CD4-positive, alpha-beta T cell treated with Interleukin-1 beta for 1 hour (primary cell): ENCODE results near the gene SLC26A9.

ENCODE experiments used
- DNase-seq, 2 donors: peaks; one replicate each; pipeline ENCODE4 v3.0.0-alpha.2; 2020 to 2022

Gene SLC26A9, protein sequence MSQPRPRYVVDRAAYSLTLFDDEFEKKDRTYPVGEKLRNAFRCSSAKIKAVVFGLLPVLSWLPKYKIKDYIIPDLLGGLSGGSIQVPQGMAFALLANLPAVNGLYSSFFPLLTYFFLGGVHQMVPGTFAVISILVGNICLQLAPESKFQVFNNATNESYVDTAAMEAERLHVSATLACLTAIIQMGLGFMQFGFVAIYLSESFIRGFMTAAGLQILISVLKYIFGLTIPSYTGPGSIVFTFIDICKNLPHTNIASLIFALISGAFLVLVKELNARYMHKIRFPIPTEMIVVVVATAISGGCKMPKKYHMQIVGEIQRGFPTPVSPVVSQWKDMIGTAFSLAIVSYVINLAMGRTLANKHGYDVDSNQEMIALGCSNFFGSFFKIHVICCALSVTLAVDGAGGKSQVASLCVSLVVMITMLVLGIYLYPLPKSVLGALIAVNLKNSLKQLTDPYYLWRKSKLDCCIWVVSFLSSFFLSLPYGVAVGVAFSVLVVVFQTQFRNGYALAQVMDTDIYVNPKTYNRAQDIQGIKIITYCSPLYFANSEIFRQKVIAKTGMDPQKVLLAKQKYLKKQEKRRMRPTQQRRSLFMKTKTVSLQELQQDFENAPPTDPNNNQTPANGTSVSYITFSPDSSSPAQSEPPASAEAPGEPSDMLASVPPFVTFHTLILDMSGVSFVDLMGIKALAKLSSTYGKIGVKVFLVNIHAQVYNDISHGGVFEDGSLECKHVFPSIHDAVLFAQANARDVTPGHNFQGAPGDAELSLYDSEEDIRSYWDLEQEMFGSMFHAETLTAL

DNA sequence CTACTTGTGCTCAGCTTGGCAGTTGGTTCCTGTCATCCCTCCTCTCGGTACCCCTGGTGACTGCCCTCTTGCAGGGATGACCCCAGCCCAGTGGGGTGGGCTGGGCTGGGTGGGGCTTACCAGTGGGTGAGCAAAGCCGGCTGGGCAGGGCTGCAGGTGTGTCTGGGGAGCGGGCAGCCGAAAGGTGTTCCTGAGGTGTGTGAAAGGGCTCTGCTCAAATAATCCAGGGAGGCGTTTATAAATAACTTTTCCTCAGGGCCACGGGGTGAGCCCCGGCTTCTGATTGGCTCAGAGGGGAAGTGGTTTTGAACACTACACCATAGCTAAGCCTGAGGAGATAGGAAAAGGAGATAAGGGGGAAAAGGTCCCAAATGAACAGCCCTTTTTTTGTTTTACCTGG lies at the start of gene SLC26A9:
SLC26A9 (minus strand) TSS at position 212 of the 400 bp plus-strand sequence. CDS start 7,636 bp downstream, outside the sequence.
- no peak for DNase-seq

DNA sequence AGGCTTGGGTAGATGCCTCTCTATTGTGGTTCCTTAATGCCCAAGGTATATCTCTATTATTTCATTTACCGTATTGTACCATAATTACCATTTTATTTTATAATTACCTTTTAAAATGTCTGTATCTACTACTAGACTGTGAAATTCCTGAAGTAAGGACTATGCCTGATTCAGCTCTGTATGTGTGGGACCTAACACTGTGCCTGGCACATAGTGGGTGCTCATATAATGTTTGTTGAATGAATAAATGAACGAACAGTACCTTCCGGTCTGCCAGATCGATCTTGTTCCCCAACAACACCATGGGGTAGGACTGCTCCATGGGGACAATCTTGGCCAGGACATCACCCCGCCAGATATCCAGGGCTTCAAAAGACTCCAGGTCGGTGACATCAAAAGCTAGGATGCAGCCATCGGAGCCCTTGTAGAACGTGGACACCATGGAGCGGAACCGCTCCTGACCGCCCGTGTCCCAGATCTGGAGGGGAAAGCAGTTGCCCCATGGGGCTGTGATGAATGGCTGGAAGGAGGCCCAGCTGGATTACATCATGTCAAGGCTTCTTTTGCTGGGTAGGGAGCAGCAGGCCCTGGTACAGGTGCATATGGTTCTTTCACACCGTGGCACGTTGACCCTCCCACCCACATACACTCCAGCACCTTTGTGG lies 49.1 kb upstream of the SLC26A9 start:
- no peak for DNase-seq

DNA sequence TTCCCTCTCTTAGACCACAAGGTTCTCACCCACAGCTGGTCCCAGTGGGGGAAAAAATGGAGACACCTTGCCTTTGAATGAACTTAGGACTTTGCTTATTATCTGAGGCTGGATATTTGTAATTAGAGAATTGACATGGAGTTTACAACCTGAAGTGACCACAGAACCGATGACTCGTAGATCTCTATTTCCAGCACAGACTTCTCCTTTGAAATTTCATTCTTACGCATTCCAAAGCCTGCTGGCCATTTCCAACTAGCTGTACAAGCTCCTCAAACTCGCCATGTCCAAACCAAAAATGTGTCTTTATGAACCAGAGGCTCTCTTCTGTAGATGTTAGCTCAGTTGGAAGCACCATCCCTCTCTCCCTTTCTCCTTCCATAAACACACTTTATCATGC lies 48.0 kb upstream of the SLC26A9 start:
- no peak for DNase-seq

DNA sequence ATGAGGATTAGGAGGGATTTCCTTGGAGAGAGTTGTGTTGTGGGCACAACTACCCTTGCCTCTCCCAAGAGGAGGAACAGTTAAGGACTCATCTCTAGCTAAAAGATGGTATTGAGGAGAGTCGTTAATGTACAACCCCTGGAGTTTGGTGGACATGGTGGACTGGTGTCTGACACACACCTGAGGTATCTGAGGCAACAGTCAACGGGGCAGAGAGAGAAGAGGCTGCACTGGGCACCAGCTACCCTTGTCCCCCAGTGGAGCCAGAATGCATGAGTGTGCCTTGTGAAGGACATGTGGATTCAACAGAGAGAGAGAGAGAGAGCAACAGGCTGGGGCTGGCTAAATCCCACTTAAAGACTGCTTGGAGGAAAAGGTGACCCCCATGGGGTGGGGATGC lies 47.0 kb upstream of the SLC26A9 start:
- no peak for DNase-seq

DNA sequence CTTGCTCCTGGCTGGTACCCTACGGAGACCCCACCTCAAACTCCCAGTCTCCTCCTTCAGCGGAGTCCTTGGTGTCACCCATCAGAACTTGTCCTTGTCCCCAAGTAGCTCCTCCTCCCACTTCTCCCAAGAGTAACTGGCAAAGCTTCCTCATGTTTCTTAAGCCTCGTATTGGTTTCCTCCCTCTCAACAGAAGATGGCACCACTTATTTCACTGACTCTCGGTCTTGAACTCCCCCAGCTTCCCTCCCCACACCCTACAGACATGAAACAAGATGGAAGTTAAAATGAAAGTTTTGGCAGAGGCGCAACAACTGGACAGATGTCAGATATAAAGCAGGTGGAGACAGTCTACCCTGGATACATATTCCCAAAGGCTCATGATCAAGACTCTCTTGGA lies 46.5 kb upstream of the SLC26A9 start:
- DNase-seq, result no peak

DNA sequence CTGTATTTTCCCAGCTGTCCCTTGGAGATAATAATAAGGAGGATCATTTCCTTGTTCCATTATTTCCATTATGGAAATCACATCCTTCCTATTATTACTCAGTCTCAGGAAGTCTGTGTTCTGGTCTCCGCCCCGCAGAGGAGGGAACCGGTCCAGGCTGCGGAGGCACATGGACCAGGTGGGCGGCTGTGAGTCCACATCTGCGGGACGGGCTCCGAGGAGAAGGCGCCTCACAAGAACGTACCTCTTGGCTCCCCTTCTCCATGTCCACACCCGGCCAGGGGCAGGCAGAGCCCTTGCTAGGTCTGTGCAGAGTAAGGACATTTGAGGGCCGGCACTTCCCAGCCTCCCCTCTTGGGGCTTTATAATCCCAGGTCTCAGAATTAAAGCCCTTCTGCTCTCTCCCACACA lies 45.3 kb upstream of the SLC26A9 start:
- DNase-seq, result no peak

DNA sequence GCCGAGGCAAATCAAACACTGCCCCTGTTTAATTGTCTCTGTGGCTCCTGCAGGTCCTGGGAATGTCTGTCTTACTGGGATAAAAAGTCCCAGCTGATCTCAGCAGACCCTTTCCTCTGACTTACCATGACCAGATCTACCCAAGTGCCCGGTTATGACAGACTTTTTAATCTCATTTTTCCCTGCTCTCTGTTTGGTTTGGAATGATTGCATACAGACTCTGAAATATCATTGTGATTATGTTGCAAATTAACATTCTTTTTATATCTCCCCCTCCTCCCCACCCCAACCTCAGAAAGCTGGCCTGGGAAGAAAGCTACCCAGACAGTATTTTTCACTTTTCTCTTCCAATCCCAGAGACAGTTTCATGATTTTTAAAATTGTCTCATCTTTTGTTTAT lies 43.6 kb upstream of the SLC26A9 start:
- DNase-seq, result no peak

DNA sequence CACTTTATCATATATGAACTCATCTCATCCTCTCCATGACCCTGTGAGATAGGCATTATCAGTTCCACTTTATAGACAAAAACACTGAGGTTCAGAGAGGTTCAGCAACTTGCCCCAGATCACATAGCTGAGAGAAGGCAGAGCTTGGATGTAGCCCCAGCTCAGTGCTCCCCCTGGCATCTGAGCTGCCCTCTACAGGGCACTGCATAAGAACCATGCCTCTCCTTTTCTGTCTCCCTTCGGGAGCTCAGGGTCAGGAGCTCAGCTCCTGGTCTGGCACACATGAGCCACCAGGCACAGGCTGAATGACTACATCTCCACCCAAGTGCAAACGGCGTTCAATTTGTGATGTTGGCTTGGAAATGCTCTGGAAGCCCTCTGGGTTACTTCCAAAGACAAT lies 43.0 kb upstream of the SLC26A9 start:
- no peak for DNase-seq

DNA sequence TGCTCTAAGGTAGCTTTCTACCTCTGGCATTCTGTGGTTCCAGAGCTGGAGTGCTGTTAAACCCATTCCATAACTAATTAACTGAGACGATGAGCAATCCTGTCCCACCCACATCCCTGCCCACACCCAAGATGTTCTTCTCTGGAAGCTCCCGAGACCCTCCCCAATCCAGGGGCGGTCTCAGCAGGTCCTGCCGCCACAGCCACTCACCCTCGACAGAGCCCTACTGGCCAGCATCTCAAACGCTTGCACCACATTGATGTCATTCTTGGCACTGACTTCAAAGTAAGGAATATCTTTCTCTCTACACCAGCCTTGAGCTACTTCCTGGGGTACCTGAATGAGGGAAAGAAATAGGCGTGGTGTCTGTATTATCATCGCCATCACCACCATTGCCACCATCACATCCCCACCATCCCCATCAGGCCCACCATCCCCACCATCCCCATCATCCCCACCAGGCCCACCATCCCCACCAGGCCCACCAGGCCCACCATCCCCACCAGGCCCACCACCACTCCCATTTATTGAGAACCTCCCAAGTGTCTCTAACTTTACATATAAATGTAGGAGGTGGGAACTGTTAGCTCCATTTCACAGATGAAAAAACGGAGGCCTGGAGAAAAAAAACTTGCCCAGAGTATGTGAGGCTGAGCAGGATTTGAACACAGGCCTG lies 42.2 kb upstream of the SLC26A9 start:
- DNase-seq, result no peak

DNA sequence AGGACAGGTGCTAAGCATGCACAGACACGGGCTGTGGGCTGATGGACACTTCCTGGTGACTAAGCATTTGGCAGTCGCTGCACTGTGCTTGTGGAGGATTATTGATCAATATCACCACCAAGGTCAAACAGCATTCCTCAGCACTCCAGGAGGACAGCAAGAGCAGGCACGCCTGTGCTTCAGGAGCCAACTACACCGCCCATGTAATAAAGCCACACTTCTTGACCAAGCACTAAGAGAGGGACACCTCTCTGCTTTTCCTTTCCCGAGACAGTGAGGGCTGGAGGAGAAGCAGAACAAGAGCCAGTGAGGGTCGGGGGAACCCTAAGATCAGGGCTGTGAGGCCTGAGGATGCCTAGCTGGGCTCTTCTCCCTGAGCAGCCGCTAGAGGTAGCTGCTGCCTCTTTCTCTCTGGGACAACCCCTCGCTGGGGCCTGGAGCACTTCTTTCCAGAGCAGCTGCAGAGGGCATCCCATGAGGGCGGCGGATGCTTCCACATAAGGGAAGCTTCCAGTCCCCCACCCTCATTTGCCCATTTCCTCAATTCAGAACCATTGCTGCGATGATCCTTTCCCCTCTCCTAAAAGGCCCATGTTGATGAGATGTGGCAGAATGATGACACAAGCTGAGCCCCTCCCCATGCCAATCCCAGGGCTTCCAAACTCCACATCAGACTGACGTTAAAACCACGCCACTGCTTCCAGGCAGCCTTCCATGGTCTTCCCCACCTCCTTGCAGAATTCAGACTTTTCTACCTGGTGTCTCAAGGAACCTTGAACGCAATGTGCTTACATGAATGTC lies 40.9 kb upstream of the SLC26A9 start:
- DNase-seq, result peak in 1 of 2 donors; percentile 36

DNA sequence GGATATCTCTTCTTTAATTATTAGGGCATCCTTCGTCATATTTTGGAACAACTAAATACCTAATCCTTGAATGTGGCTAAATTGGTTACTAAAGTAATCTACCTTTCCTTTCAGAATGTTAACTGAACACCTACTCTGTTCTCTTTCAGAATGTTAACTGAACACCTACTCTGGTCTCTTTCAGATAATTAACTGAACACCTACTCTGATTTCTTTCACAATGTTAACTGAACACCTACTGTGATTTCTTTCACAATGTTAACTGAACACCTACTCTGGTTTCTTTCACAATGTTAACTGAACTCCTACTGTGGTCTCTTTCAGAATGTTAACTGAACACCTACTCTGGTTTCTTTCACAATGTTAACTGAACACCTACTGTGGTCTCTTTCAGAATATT lies 38.0 kb upstream of the SLC26A9 start:
- DNase-seq, result no peak

DNA sequence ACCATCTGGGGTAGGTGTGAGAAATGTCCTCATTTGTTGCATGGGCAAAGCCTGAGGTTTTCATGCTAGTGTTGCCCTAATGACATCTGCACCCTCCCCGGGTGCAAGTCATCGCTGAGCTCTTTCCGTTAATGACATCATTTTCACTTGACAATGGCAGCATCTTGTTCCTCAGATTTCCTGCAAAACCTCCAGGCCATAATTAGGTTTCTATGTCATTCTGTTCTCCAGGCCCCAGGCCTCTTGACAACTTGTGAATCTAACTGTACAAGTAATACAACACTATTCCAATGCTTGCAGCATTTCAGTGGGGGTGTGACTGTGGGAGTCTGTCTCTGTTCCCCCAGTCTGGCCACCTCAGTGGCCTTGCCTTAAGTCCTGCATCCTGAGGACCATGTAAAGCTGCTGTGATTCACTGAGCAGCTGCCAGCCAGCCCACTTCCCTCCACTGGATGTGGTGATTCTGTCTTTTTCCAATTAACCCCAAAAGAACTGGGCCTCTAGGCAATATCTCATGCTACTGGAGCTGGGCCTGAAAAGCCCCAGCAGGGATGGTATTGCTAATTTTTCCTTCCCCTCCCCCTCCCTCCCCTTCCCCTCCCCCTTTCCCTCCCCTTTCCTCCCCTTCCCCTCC lies 37.1 kb upstream of the SLC26A9 start:
- DNase-seq, result no peak

DNA sequence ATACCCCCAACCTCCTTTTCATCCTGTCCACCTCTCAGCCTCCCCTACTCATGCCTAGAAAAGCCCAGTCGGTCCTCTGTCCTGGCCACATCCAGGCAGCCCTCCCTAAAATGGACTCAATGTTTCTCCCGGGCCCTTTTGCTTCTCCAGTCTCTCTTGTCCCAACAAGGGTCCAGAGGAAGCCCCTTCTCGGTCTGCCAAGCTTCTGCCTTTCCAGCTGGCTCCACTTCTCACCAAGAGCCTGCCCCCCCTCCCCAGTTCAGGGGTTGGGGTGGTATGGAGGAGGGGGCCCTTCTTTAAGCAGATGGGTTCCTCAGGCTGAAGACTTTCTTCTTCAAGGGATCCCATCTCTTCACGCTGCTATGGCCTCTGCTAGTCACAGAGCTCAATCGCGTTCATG lies 36.0 kb upstream of the SLC26A9 start:
- DNase-seq, result no peak

DNA sequence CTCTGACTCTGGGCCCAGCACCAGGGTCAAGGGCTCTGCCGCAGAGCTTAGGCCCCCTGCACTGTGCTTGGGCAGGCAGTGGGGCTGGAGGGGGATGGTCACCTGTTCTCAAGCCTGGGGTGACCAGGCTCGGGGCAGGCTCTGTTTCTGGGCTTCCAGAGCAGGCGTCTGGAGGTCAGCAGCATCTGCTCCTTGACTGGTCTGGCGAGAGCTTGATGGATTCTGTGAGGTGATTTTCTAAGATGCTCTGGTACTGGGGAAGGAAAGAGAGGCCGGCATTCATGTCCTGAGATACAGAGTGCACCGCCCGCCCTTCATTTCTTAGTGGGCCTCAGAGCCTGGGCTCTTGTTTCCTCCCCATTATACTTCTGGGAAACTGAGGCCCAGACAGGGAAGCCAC lies 35.4 kb upstream of the SLC26A9 start:
- no peak for DNase-seq

DNA sequence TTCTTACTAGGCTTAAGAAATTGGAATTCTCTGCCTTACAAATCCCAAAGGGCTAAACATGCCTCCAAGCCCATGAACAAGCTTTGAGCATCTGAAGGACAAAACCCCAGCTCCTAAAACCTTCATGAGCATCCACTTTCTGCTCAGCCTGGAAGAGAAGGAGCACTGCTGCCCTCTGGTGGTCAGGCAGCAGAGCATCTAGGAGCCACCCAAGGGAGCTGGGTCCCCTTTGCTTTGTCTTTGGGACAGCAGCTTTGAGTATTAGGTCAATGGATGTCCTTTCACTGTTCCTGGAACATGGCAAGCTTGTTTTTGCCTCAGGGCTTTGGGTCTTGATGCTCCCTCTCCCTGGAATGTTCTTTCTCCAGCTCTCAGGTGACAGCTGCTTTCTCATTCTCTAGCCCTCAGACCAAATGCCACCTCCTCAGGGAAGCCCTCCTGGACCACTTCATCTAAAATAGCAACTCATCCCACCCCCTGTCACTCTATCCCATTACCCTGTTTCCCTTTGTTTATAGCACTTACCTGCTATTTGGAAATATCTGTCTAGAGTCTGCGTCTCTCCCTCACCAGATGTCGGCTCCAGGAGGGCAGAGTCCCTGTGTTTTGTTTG lies 34.3 kb upstream of the SLC26A9 start:
- peak; percentile 72 for DNase-seq

DNA sequence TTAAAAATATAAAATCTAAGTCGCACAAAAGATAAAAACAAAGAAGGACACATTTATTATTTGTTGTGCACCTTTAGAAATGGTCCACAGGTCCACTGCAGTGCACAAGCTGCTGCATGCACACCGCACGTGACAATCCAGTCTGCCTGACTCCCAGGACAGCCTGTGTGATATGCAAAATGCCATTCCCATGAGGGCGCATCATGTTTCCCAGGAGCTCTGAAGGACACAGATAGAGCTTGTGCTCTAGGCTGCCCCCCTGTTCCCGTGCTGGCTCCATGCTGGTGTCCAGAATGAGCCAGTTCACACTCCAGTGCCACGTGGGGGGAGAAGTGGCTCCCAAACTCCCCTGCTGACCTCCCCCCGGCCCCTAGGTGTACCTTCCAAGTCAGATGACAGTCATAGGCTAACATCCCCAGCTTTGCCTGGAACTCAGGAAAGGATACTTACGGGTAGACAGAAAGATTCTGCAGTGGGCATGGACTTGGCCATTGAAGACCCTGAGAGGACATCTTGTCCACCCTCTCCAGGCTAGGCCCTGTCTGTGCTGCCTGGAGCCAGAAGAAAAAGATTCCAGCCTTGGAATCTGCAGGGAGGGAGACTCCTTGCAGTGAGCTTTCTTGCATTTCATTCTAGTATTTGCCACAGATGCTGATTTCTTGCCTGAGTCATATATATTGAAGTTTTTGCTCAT lies 33.6 kb upstream of the SLC26A9 start:
- DNase-seq, result no peak

DNA sequence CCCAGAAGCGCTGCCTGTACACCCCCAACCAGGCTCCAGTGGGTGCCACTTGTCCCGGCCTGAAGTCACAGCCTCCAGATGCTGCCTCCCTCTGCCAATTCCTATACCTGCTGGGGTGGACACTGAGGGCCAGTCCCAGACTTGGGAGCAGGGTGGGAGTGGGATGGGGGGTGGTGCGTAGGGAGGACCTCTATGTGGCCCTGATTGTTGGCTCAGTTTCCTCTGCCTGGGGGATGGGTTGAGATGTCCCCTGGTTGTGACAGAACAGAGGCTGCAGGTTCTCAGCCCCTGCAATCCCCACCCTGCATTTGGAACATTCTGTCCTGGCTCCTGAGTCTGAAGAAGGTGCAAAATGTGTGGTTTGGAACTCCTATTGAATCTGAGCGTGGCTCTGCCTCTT lies 32.8 kb upstream of the SLC26A9 start:
- no peak for DNase-seq

DNA sequence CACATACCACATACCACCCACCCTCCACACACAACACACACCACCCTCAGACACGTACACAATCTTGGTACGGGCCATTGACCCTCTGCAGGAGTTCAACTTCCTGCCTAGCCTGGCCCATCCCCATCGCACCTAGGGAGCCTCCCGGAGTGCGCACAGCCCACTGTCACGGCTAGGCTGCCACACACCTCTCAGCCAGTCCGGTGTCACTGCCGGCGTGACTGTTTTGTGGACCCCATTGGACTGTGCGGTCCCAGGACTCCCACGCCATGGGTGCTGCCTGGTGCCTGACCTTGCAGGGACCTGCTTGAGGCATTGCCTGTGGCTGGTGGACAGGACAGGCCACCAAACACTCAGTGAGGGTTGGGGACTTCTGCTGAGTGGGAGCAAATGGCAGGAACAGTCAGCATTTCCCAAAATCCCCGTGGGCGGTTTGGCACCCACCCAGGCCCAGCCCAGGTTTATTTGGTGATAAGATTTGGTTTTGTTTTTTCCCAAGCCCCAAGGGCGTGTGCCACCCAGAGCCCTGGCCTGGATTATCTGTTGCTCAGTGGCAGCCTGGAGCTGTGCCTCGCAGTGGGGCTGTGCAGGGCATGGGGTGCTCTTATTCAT lies 32.2 kb upstream of the SLC26A9 start:
- no peak for DNase-seq

DNA sequence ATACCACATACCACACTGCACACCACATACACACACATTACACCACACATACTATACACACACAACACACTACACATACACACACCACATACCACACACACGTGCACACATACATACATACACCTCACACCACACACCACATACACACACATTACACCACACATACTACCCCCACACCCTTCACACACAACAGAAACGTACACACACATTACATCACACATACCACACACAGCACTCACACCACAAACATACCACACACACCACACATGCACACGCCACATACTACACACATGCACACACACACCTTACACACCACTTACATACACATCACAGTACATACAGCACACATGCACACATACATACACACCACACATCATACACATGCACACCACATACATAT lies 31.5 kb upstream of the SLC26A9 start:
- DNase-seq, result no peak
